HG03280 (cell line): ENCODE results near the gene CBLN4.

Experiments used
- ATAC-seq: cut with Tn5 transposase; IDR thresholded peaks from one replicate; pipeline ENCODE4 v1.9.1; 2021; ENCODE audit warnings: mild to moderate bottlenecking, moderate library complexity; ENCODE audit not compliant: unreplicated experiment

CBLN4 gene

DNA sequence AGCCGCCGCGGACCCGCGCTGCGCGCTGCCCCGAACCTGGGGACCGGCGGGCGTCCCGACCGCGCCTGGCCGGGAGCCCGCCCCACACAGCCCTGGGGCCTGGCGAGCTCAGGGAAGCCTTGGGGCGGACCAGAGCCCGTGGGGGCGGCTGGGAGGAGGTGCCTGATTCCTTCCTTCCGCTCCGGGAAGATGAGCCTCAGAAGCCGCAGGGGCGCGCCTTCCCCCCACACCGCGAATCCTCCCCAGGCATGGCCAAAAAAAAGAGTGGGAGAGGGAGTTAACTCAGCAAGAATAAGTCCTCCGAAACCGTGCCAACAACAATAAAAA is at the start of gene CBLN4:
Gene CBLN4, minus strand, starts transcription at position 131 of the 327 bp plus-strand sequence. CDS start 1,348 bp downstream, outside the sequence.
- ATAC-seq, result no peak

- no peak for ATAC-seq
Observed at GRCh38 chr20:56043227-56043626, 37.9 kb upstream of the CBLN4 start.

- ATAC-seq, result no peak
Observed at GRCh38 chr20:56032251-56032650, 26.9 kb upstream of the CBLN4 start.

DNA sequence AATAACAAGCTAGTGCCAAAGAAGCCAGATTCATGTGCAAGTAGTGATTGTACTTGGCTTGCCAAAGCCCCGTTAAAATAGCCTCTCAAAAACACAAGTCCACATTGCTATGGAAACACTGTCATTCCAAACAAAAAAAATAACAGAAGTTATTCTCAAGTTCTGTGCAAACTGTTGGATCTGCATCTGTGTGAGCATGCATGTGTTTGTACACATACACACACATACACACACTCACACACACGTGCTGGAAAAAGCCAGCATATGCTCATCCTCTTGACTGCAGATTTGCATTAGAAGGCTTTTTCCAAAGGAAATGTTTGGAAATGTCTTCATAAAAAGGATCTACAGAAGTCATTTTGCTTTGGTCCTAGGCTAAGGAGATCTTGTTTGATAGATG is 13.4 kb upstream of the CBLN4 start:
- ATAC-seq, result no peak

GRCh38 chr20:56018194-56018593 is 12.9 kb upstream of the CBLN4 start:
- no peak for ATAC-seq

DNA sequence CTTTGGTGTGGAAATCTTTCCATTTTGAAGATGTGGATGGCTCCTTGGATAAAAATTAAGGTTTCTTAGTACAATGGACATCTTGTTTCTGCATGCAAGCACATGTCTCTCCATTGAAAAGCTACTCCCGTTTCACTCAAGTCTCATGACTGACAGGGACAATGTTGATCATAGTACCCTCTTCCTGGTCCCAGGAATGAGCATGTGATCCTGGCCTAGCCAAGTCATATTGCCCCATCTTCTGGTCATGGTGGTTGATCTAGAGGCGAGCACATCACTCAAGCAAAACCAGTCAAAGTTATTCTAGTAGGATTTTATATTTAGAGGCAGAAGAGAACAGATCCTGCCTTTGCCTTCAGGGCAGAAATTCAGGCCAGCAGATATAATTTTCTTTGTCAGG is 12.2 kb upstream of the CBLN4 start:
- ATAC-seq, result no peak

DNA sequence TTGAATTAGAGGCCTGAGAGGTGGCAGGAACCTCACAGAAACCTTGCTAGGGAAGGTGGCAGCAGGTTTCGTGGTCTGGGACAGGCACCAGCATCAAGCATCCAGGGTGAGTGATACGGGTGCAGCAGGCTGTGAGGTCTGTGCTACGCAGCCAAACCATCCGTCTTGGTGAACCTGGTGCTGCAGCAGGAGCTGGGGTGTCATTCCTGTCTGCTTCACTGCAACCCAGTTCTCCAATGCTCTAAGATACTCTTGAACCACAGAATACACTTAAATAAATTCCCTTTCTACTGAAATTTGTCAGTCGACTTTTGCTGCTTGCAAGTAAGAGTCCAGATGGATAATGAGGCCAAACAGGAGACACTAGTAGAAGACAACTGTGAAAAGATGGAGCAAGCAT is 9.7 kb upstream of the CBLN4 start:
- no peak for ATAC-seq

DNA sequence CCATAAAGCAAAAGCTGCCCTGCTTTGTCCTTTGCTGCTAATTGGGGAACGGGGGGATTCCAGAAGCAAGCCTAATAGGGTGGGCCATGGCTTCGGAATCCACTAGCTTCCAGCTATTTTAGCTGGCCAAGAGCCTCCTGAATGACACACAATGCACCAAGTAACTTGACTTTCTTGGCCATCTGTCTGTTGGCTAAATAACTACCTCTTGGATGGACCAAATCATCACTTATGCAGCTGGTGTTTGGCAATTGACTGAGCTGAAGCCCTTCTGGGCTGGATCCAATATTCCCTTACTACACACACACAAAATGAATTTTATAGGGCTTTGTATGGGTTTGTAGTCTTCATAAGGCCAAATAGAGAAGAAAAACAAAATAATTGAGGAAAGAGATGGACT is 8.8 kb upstream of the CBLN4 start:
- ATAC-seq, result no peak

DNA sequence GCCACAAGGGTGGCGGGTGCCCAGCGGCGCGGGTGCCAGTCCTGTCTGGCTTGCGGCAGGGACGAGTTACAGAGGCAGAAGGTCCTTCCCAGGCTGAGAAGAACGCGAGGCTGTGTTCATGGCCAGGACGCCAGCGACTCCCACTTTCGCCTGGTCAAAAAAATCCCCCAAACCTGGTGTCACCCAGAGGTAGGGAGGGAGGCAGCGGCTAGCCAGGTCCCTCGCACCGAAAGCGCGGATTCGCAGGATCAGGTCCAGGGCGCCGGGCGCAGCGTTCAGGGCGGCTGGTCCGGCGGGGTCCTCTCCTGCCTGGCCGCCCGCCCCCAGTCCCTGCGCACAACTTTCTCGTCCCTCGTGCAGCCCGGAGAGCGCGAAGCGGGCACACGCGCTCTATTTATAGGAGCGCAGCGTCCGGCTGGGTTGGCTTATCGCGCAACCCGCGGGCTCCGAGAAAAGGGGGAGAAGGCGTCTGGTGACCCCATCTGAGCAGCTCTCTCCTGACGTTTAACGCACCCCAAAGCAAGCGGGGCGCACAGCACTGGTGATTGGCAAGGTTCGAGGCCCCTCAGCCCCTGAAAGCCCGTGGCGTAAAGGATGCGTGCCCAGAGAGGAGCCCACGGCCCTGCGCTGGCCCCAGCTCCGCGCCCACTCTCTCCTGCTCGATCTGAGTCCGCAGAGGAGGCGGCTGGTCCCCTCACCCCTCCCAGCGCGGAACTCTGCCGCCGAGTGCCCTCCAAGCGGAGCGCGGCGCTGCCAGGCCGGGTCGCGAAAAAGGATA is 519 bp downstream of the CBLN4 start:
- no peak for ATAC-seq

GRCh38 chr20:56004007-56004406 is 1.3 kb downstream of the CBLN4 start:
- ATAC-seq, result no peak

GRCh38 chr20:56002908-56003800 is 2.2 kb downstream of the CBLN4 start:
- ATAC-seq, result no peak

DNA sequence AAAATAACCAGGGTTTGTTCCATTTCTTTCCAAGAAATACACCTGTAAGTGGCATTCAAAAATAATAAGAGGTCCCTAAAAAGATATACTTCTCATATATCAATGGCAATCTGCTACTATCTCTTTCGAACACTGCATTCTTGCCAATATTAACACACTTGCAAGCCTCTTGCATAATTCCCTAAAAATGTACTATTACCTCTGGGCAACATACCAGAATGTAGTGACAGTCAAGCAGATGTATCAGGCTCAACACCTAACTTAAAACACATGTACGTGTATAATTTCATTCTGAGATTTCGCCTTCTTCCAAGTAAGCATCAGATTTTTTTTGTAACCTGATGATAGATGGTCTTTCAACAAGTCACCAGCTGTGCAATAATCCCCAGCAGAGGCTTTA is 3.4 kb downstream of the CBLN4 start:
- no peak for ATAC-seq

- no peak for ATAC-seq
Observed at GRCh38 chr20:56001106-56001785, 4.1 kb downstream of the CBLN4 start.

- ATAC-seq, result no peak
Observed at GRCh38 chr20:55978550-55978949, 26.8 kb downstream of the CBLN4 start.

DNA sequence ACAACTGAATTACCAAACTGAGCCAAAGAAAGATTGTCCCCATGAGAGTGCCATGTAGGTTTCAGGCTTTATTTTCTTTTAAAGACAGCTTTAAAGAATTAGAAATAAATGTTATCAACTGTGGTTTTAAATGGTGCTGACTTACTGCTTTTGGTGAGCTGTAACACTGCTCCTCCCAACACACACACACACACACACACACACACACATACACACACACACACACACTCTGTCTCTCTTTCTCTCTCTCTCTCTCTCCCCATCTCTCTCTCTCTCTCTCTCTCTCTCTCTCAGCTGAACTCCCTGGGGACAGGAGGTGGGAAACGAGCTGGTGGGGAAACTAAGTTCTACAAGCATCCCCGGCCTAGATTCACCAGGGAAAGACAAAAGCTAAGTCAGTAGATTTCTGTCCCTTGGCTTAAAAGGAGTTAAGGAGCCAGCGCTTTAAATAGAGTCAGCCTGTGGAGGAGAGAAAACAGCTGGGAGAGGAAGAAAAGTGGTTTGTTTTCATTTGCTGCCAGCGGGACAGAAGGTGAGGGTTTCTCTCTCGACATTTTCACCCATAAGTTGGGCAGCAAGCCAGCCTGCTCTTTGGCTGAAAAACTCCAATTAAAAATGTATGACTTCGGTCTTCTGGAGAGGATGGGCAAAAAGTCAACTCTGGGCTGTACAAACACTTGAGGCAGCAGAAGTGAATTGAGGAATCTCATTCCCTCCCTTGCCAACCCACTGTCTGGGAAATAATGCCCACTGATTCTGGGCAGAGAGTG is 27.4 kb downstream of the CBLN4 start:
- no peak for ATAC-seq

DNA sequence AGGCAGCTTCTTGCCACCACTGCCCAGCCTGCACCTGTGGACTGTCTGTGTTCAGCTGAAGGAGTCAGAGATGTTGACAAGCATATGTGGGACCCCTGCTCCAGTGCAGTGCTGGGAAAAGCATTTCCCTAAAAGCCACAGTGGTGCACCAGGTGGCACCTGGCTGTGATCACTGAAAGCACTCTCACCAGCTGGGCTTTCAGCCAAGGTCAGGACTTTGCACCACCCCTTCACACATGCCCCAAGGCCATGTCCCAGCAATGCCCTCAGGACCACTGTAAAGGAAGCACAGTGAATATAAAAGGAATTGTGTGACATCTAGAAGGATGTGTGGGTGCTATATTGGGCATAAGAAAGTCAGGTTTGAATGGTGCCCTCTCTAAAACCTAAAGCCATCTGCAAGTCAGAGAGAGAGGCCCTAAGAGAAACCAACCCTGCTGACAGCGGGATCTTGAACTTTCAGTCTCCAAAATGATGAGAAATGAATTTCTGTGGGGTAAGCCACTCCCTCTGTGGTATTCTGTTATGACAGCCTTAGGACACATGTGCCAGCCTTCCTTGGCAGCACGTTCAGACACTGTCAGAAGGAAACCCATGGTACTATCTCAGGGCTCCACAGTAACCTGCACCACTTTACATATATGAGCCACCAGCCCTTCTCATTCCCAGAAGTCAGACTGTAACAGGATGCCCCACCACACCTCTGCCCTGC is 30.7 kb downstream of the CBLN4 start:
- no peak for ATAC-seq

- ATAC-seq, result no peak
Observed at GRCh38 chr20:55964790-55965189, 40.5 kb downstream of the CBLN4 start.

- ATAC-seq, result no peak
Observed at GRCh38 chr20:55961376-55962330, 43.7 kb downstream of the CBLN4 start.

DNA sequence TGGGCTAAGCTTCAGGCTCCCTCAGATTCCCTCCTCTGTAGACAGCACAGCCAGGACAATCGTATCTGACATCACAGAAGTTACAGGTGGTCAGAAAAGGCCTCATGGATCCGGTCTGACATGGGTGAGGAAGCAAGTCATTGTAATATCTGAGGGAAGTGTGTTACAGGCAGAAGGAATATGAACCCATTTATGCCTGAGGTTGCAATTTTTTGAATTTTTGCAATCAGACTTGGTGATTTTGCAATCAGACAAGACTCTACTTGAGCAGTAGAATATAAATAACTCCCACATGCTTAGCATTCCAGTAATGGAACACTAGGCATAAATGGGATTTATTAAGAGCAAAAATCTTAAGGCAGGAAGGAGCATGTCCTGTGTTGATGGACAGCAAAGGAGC is 52.1 kb downstream of the CBLN4 start:
- no peak for ATAC-seq
